Peyer's patch (tissue), 4 donors: ENCODE measurements around the gene KCNIP3. TPM values are rescaled to one million over a fixed set of nuclear protein-coding genes. Genes with fewer than 3 reads are reported as not detected.

ENCODE experiments used
- DNase-seq, 3 donors: peaks; one replicate each; pipeline ENCODE4 v3.0.0-alpha.2; 2017 to 2019
- H3K27ac ChIP-seq, 4 donors: fragments of 200-600 bp; sonication (generic); one replicate each; pipeline ENCODE4 v1.5.1; 2016 to 2019
- H3K27me3 ChIP-seq, 2 donors: fragments of 200-600 bp; sonication (generic); one replicate each; pipeline ENCODE4 v1.5.1; 2019
- H3K36me3 ChIP-seq, 3 donors: fragments of 200-600 bp; sonication (generic); one replicate each; pipeline ENCODE4 v1.5.1; 2016 to 2019
- H3K4me1 ChIP-seq, 4 donors: fragments of 200-600 bp; sonication (generic); one replicate each; pipeline ENCODE4 v1.5.1; 2016 to 2019
- H3K4me3 ChIP-seq, 4 donors: fragments of 200-600 bp; sonication (generic); 1 replicate in 3 of 4; 2 replicates in 1 of 4; pipeline ENCODE4 v1.5.1; 2016 to 2019; ENCODE audit warnings: mild to moderate bottlenecking in 1 of 4
- H3K9me3 ChIP-seq, 4 donors: fragments of 200-600 bp; sonication (generic); one replicate each; pipeline ENCODE4 v1.5.1; 2016 to 2019; ENCODE audit warnings: mild to moderate bottlenecking in 1 of 4
- CTCF ChIP-seq, 6 experiments: fragments of 450-650 bp in 4 of 6; fragments of 200-600 bp in 2 of 6; sonication (generic) in 1 of 6; IDR thresholded peaks; one replicate each; pipeline ENCODE4 v1.5.1; 2017 to 2019; ENCODE audit warnings: antibody characterized with exemption in 6 of 6, mild to moderate bottlenecking in 3 of 6, moderate library complexity in 1 of 6
- POLR2A ChIP-seq, 2 donors: fragments of 450-650 bp; IDR thresholded peaks; one replicate each; pipeline ENCODE4 v1.5.1; 2017; ENCODE audit warnings: antibody characterized with exemption in 2 of 2, mild to moderate bottlenecking in 2 of 2, moderate library complexity in 2 of 2
- total RNA-seq, 4 donors: library from RNA; depleted of rRNA; stranded (reverse); fragments of >200 nt; gene quantifications; one replicate each; pipeline ENCODE4 v1.1.0, GENCODE V29; 2016

KCNIP3 gene
- total RNA-seq, 4 donors from 2014 or later = 4.9 to 11.4 (median 7.2) TPM

DNA sequence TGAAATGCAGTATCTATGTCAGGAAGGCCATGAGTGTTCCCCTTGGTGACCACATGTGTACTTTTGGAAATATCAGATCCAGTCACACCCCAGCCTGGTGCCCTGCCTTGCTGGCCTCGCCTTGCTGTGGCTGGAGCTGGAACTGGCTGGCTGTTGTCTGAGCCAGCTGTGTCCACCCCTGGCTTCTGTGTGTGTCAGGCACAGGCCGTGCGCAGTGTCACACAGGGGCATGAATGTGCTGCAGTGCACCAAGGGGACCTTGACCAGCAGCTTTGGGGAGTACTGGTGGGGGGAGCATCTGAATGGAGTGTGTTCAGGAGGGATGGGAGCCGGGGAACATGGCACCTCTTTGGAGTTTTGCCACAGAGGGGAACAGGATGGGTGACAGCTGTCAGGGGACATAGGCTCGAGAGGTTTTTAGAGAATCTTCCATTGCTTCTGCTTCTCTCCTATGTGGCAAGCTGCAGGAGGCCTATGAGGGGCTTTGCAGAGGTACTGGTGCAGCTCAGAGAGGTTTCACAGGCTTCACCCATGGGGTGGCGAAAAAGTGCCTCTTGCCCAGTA is 60.7 kb downstream of the KCNIP3 start:
- Histone ChIP-seq H3K9me3 (no peaks in the 10 kb centered on the region), H3K27me3 (no peaks in the 10 kb centered on the region), H3K36me3 (no peaks in the 10 kb centered on the region), H3K27ac (no peak overlapping the region), H3K4me1 (no peaks in the 10 kb centered on the region), H3K4me3 (no peak overlapping the region)
- DNase-seq = peak in 2 of 3 donors; percentile 31 to 34
- TF ChIP-seq POLR2A (IDR thresholded peaks at IDR 0.05) (no peak), CTCF (IDR thresholded peaks at IDR 0.05) (no peak)

DNA sequence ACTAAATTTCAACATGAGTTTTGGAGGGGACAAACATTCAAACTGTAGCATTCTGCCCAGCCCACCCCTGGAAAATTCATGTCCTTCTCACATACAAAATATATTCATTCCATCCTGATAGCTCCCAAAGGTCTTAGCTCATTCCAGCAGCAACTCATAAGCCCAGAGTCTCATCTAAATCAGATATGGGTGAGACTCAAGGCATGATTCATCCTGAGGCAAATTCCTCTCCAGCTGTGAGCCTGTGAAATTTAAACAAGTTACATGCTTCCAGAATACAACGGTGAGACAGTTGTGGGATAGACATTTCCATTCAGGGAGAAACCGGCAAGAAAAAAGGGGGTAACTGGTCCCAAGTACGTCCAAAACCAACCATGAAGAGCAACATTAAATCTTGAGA is 61.9 kb downstream of the KCNIP3 start:
- no peak overlapping the region for H3K27ac ChIP-seq
- H3K9me3 ChIP-seq = no peaks in the 10 kb centered on the region
- TF ChIP-seq POLR2A (IDR thresholded peaks at IDR 0.05) (no peak), CTCF (IDR thresholded peaks at IDR 0.05) (no peak)
- no peaks in the 10 kb centered on the region for H3K4me1 ChIP-seq
- DNase-seq = no peak
- no peaks in the 10 kb centered on the region for H3K36me3 ChIP-seq
- H3K27me3 ChIP-seq = no peaks in the 10 kb centered on the region
- H3K4me3 ChIP-seq = no peak overlapping the region

DNA sequence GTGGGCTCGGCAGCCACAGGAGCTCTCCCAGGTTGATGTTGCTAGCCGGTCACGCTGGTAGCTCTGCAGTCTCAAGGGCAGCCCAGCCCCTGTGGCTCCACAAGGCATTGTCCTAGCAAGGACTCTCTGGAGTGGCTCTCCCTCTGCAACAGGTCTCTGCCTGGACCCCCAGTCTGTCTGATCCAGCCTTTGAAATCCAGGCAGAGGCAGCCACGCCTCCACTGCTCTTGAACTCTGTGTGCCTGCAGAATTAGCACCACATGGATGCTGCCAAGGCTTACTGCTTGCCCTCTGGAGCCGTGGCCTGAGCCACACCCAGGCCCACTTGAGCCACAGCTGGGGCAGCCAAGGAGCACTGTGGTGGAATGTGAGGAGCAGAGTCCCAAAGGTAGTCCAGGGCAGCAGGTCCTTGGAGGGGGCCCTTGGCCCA is 62.4 kb downstream of the KCNIP3 start:
- no peak overlapping the region for H3K4me3 ChIP-seq
- H3K9me3 ChIP-seq = no peaks in the 10 kb centered on the region
- TF ChIP-seq CTCF (IDR thresholded peaks at IDR 0.05) (no peak), POLR2A (IDR thresholded peaks at IDR 0.05) (no peak)
- H3K27ac ChIP-seq = no peak overlapping the region
- no peaks in the 10 kb centered on the region for H3K27me3 ChIP-seq
- no peaks in the 10 kb centered on the region for H3K4me1 ChIP-seq
- peak in 1 of 3 donors; percentile 34 for DNase-seq
- no peaks in the 10 kb centered on the region for H3K36me3 ChIP-seq

GRCh38 chr2:95361216-95361980 is 64.3 kb downstream of the KCNIP3 start:
- TF ChIP-seq POLR2A (IDR thresholded peaks at IDR 0.05) (no peak), CTCF (IDR thresholded peaks at IDR 0.05) (no peak)
- H3K9me3 ChIP-seq = no peaks in the 10 kb centered on the region
- H3K36me3 ChIP-seq = no peaks in the 10 kb centered on the region
- H3K4me1 ChIP-seq = no peaks in the 10 kb centered on the region
- no peaks in the 10 kb centered on the region for H3K27me3 ChIP-seq
- DNase-seq = peak in 1 of 3 donors; percentile 29
- no peak overlapping the region for H3K27ac ChIP-seq
- H3K4me3 ChIP-seq = no peak overlapping the region

DNA sequence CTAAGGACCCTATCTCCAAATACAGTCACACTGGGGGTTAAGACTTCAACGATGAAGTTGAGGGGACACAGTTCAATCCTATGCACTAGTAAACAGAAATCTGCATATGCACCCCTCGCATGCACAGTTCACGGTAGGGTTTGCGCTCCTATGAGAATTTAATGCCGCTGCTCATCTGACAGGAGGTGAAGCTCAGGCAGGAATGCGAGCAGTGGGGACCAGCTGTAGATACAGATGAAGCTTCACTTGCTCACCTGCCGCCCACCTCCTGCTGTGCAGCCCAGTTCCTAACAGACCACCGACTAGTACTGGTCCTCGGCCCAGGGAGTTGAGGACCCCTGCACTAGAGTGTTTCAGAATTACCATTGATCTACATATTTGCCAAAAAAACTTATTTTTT is 65.3 kb downstream of the KCNIP3 start:
- Histone ChIP-seq H3K27me3 (no peaks in the 10 kb centered on the region), H3K27ac (no peak overlapping the region), H3K4me3 (no peak overlapping the region), H3K9me3 (no peaks in the 10 kb centered on the region), H3K4me1 (no peaks in the 10 kb centered on the region), H3K36me3 (no peaks in the 10 kb centered on the region)
- DNase-seq = peak in 1 of 3 donors; percentile 29
- no peak for TF ChIP-seq CTCF (IDR thresholded peaks at IDR 0.05)
- TF ChIP-seq POLR2A (IDR thresholded peaks at IDR 0.05) = no peak
